HepG2 (cell line): Measurements from ENCODE around the gene SERPINA6. TPM values are rescaled to one million over a fixed set of nuclear protein-coding genes. Genes with fewer than 3 reads are reported as not detected.

Source experiments
- CENPT ChIP-seq: sonication (generic); formaldehyde crosslinking; IDR thresholded peaks from 2 replicates; pipeline ENCODE4 v1.8.0; 2022; ENCODE audit warnings: low read depth, mild to moderate bottlenecking, moderate library complexity, missing genetic modification reagents
- HINFP ChIP-seq: sonication (generic); formaldehyde crosslinking; IDR thresholded peaks from 2 replicates; pipeline ENCODE4 v1.4.0; 2020; ENCODE audit warnings: low read depth, mild to moderate bottlenecking, missing genetic modification reagents
- HNF4G ChIP-seq, 2 experiments: sonication (generic) in 1 of 2; formaldehyde crosslinking in 1 of 2; IDR thresholded peaks; 2 replicates each; pipeline versions ENCODE4 v1.4.0 to v1.6.1; 2011 to 2020; ENCODE audit warnings: borderline replicate concordance in 2 of 2, low read depth in 2 of 2, mild to moderate bottlenecking in 2 of 2, low read length in 1 of 2, missing genetic modification reagents in 1 of 2, moderate library complexity in 1 of 2
- KIAA2018 ChIP-seq: sonication (generic); formaldehyde crosslinking; IDR thresholded peaks from 2 replicates; pipeline ENCODE4 v1.5.0; 2020; ENCODE audit warnings: mild to moderate bottlenecking, missing genetic modification reagents, borderline replicate concordance
- KLF9 ChIP-seq: IDR thresholded peaks from 2 replicates; pipeline ENCODE4 v1.6.1; 2016; ENCODE audit warnings: low read depth
- MBNL3 ChIP-seq: fragments of 250-450 bp; sonication (Bioruptor Pico); conservative IDR thresholded peaks from 2 replicates; pipeline ENCODE4 v1.8.0; 2022; ENCODE audit warnings: mild to moderate bottlenecking, inconsistent platforms
- MEF2D ChIP-seq: sonication (generic); formaldehyde crosslinking; IDR thresholded peaks from 2 replicates; pipeline ENCODE4 v1.5.1; 2020; ENCODE audit warnings: mild to moderate bottlenecking, missing genetic modification reagents
- NFATC3 ChIP-seq: sonication (generic); formaldehyde crosslinking; IDR thresholded peaks from 2 replicates; pipeline ENCODE4 v1.5.1; 2020; ENCODE audit warnings: mild to moderate bottlenecking, missing genetic modification reagents
- NFKBIZ ChIP-seq: IDR thresholded peaks from 2 replicates; pipeline ENCODE4 v1.6.1; 2018; ENCODE audit warnings: missing genetic modification reagents, missing compliant biosample characterization
- SRSF1 ChIP-seq: fragments of 200-400 bp; formaldehyde crosslinking; optimal IDR thresholded peaks from 2 replicates; pipeline ENCODE3; 2017; ENCODE audit warnings: mild to moderate bottlenecking, low read depth, low read length, moderate library complexity
- STAG1 ChIP-seq: sonication (generic); formaldehyde crosslinking; IDR thresholded peaks from 2 replicates; pipeline ENCODE4 v1.4.0; 2020; ENCODE audit warnings: missing genetic modification reagents
- ZNF143 ChIP-seq: sonication (generic); formaldehyde crosslinking; IDR thresholded peaks from 2 replicates; pipeline ENCODE4 v1.4.0; 2020; ENCODE audit warnings: missing genetic modification reagents
- ZNF3 ChIP-seq: IDR thresholded peaks from 2 replicates; pipeline ENCODE4 v1.7.0; 2017; ENCODE audit warnings: inconsistent platforms
- ZNF597 ChIP-seq: sonication (generic); formaldehyde crosslinking; IDR thresholded peaks from 2 replicates; pipeline ENCODE4 v1.5.0; 2020; ENCODE audit warnings: missing genetic modification reagents
- ZNF616 ChIP-seq: sonication (generic); formaldehyde crosslinking; IDR thresholded peaks from 2 replicates; pipeline ENCODE4 v1.5.0; 2020; ENCODE audit warnings: low read depth, mild to moderate bottlenecking, missing genetic modification reagents
- ZNF644 ChIP-seq: IDR thresholded peaks from 2 replicates; pipeline ENCODE4 v1.6.1; 2016; ENCODE audit warnings: low read depth
- ZNF790 ChIP-seq: sonication (generic); formaldehyde crosslinking; IDR thresholded peaks from 2 replicates; pipeline ENCODE4 v1.8.0; 2022; ENCODE audit warnings: missing genetic modification reagents, mild to moderate bottlenecking, borderline replicate concordance
- polyA plus RNA-seq, 8 experiments: library from polyadenylated mRNA; depleted of rRNA in 3 of 8; stranded (reverse) in 7 of 8; unstranded in 1 of 8; fragments of >200 nt; fragmentation: Illumina TruSeq in 4 of 8; extraction: Trizol in 4 of 8; gene quantifications; 2 replicates each; pipeline versions ENCODE4 v1.2.1 to v1.2.3, GENCODE V29; 2011 to 2016; ENCODE audit warnings: low read depth in 4 of 8, missing spikeins in 1 of 8, mixed read lengths in 1 of 8; ENCODE audit not compliant: insufficient read depth in 1 of 8
- total RNA-seq, 5 experiments: library from RNA; depleted of rRNA; stranded (reverse); fragments of >200 nt; fragmentation: Illumina TruSeq; extraction: Trizol; gene quantifications; 2 replicates each; pipeline ENCODE4 v1.2.3, GENCODE V29; 2016; ENCODE audit warnings: low read depth in 1 of 5

SERPINA6 gene
- total and polyA plus RNA-seq, 2 of the 13 experiments (the other 11 are each of a cell fraction or from before 2014, with no cell fraction given): 260 to 333 TPM

GRCh38 chr14:94322648-94323570 lies at the start of gene SERPINA6 (continued):
- TF ChIP-seq KIAA2018 (CRISPR knock-in tag) (no peak), NFATC3 (CRISPR knock-in tag) (no peak), ZNF143 (peak; percentile 2; the same call in 1 of the 2 replicates), MEF2D (CRISPR knock-in tag) (no peak; the same call in none of the 2 replicates), CENPT (CRISPR knock-in tag) (0 out of 2 replicates have a peak, but pooled peaks have one; percentile 8), ZNF3 (no peak), ZNF644 (CRISPR knock-in tag) (no peak; the same call in 1 of the 2 replicates), ZNF790 (CRISPR knock-in tag) (peak; percentile 58; the same call in 1 of the 2 replicates), ZNF616 (CRISPR knock-in tag) (no peak), NFKBIZ (CRISPR knock-in tag) (no peak), KLF9 (CRISPR knock-in tag) (no peak; the same call in 1 of the 2 replicates), MBNL3 (CRISPR knock-in tag) (no peak), SRSF1 (peak; percentile 70), ZNF597 (CRISPR knock-in tag) (no peak), HNF4G (IDR thresholded peaks at IDR 0.05; ENCODE audit: borderline replicate concordance, low read depth, low read length) (peak; percentile 45; the same call in 1 of the 2 replicates), HNF4G (CRISPR knock-in tag; IDR thresholded peaks at IDR 0.05; ENCODE audit: borderline replicate concordance, low read depth) (peak; percentile 20; the same call in 1 of the 2 replicates), HINFP (CRISPR knock-in tag) (no peak), STAG1 (peak; percentile 12)
